CD14-positive monocyte (primary cell): Measurements from ENCODE around the gene SLC39A1. TPM values are rescaled to one million over a fixed set of nuclear protein-coding genes. Genes with fewer than 3 reads are reported as not detected.

ENCODE experiments used
- DNase-seq, 3 donors: peaks; one replicate each; pipeline ENCODE4 v3.0.0-alpha.2; 2011 to 2022
- H2AFZ ChIP-seq: 2 replicates; pipeline ENCODE4 v1.6.0; 2012; ENCODE audit warnings: mild to moderate bottlenecking, low read depth, low read length, inconsistent platforms; ENCODE audit not compliant: insufficient read depth, poor library complexity, severe bottlenecking
- H3K27ac ChIP-seq, 2 donors: 1 replicate in 1 of 2; 2 replicates in 1 of 2; pipeline ENCODE4 v1.5.1; 2012 to 2013; ENCODE audit warnings: low read length in 2 of 2, control low read depth in 1 of 2, inconsistent platforms in 1 of 2, low read depth in 1 of 2, mild to moderate bottlenecking in 1 of 2
- H3K27me3 ChIP-seq, 2 donors: one replicate each; pipeline versions ENCODE4 v1.6.0 to v1.6.1; 2011 to 2013; ENCODE audit warnings: low read length in 2 of 2; ENCODE audit not compliant: control insufficient read depth in 2 of 2, insufficient read depth in 2 of 2
- H3K36me3 ChIP-seq, 2 donors: replicated peaks in 1 of 2; 1 replicate in 1 of 2; 2 replicates in 1 of 2; pipeline versions ENCODE4 v1.5.1 to v1.6.1; 2012 to 2013; ENCODE audit warnings: low read length in 2 of 2, control low read depth in 1 of 2, inconsistent platforms in 1 of 2, mild to moderate bottlenecking in 1 of 2; ENCODE audit not compliant: insufficient read depth in 2 of 2, control insufficient read depth in 1 of 2
- H3K4me1 ChIP-seq, 2 donors: 1 replicate in 1 of 2; 2 replicates in 1 of 2; pipeline versions ENCODE4 v1.5.1 to v1.6.1; 2012 to 2013; ENCODE audit warnings: low read length in 2 of 2, control low read depth in 1 of 2, inconsistent platforms in 1 of 2, mild to moderate bottlenecking in 1 of 2, moderate library complexity in 1 of 2; ENCODE audit not compliant: insufficient read depth in 2 of 2, control insufficient read depth in 1 of 2
- H3K4me2 ChIP-seq: replicated peaks from 2 replicates; pipeline ENCODE3; 2012; ENCODE audit warnings: low read length, moderate library complexity, mild to moderate bottlenecking; ENCODE audit not compliant: poor library complexity, severe bottlenecking; ENCODE audit errors: extremely low read depth
- H3K4me3 ChIP-seq, 3 experiments: fragments of 200-600 bp in 1 of 3; sonication (generic) in 1 of 3; replicated peaks in 1 of 3; 1 replicate in 2 of 3; 2 replicates in 1 of 3; pipeline ENCODE4 v1.5.1; 2011 to 2013; ENCODE audit warnings: low read length in 3 of 3, mild to moderate bottlenecking in 3 of 3, control low read depth in 2 of 3, low read depth in 2 of 3, inconsistent platforms in 1 of 3, moderate library complexity in 1 of 3
- H3K79me2 ChIP-seq: 2 replicates; pipeline ENCODE4 v1.6.0; 2012; ENCODE audit warnings: mild to moderate bottlenecking, control low read depth, inconsistent platforms, low read length, moderate library complexity; ENCODE audit not compliant: insufficient read depth
- H3K9ac ChIP-seq: 2 replicates; pipeline ENCODE4 v1.6.0; 2017; ENCODE audit warnings: low read length, mild to moderate bottlenecking; ENCODE audit not compliant: insufficient read depth, poor library complexity, severe bottlenecking
- H3K9me3 ChIP-seq, 2 donors: replicated peaks in 1 of 2; 1 replicate in 1 of 2; 2 replicates in 1 of 2; pipeline versions ENCODE4 v1.5.1 to v1.6.1; 2012 to 2013; ENCODE audit warnings: low read length in 2 of 2, control low read depth in 1 of 2; ENCODE audit not compliant: control insufficient read depth in 1 of 2, insufficient read depth in 1 of 2
- H4K20me1 ChIP-seq: 2 replicates; pipeline ENCODE4 v1.6.0; 2012; ENCODE audit warnings: mild to moderate bottlenecking, low read length, control low read depth, moderate library complexity; ENCODE audit not compliant: insufficient read depth
- H3K27ac Mint-ChIP-seq, 7 donors: one replicate each; pipeline ENCODE4 v1.8.0; 2020; ENCODE audit warnings: mild to moderate bottlenecking in 7 of 7, mixed read lengths in 7 of 7, moderate library complexity in 6 of 7, inconsistent platforms in 2 of 7
- H3K27me3 Mint-ChIP-seq, 3 donors: one replicate each; pipeline ENCODE4 v1.8.0; 2021 to 2022; ENCODE audit warnings: low read depth in 3 of 3, mild to moderate bottlenecking in 3 of 3, mixed read lengths in 3 of 3, moderate library complexity in 3 of 3, inconsistent platforms in 1 of 3
- H3K36me3 Mint-ChIP-seq, 2 donors: one replicate each; pipeline ENCODE4 v1.8.0; 2020; ENCODE audit warnings: mixed read lengths in 2 of 2, inconsistent platforms in 1 of 2, mild to moderate bottlenecking in 1 of 2
- H3K4me1 Mint-ChIP-seq: one replicate; pipeline ENCODE4 v1.8.0; 2020; ENCODE audit warnings: mild to moderate bottlenecking, mixed read lengths
- H3K4me3 Mint-ChIP-seq, 2 donors: one replicate each; pipeline ENCODE4 v1.8.0; 2020; ENCODE audit warnings: mild to moderate bottlenecking in 2 of 2, mixed read lengths in 2 of 2, moderate library complexity in 1 of 2
- H3K9me3 Mint-ChIP-seq, 7 donors: one replicate each; pipeline ENCODE4 v1.8.0; 2020 to 2022; ENCODE audit warnings: mixed read lengths in 7 of 7, mild to moderate bottlenecking in 6 of 7, moderate library complexity in 6 of 7, inconsistent platforms in 2 of 7
- WGBS: methylation state at CpG from one replicate; pipeline ENCODE4 v1.1.5; 2013; ENCODE audit warnings: missing lambda C conversion rate; ENCODE audit not compliant: insufficient coverage; 5-methylcytosine and 5-hydroxymethylcytosine counted together
- intact Hi-C, 2 donors: fragments of 100-400 bp; cut with micrococcal nuclease; formaldehyde crosslinking; loops; one replicate each; pipeline versions ENCODE4 v1.15.0 to v1.15.1; 2023
- polyA plus RNA-seq, 3 donors: library from polyadenylated mRNA; depleted of rRNA in 1 of 3; unstranded in 2 of 3; stranded (reverse) in 1 of 3; fragments of 300-500 nt in 2 of 3; fragments of >200 nt in 1 of 3; fragmentation: Illumina TruSeq in 2 of 3; gene quantifications; 1 replicate in 2 of 3; 2 replicates in 1 of 3; pipeline ENCODE4 v1.2.3, GENCODE V29; 2012 to 2021
- TF ChIP-seq, protein P1 (sequence below): fragments of 200-600 bp; IDR thresholded peaks from one replicate; pipeline ENCODE4 v1.8.0; 2022; ENCODE audit warnings: antibody characterized with exemption, mild to moderate bottlenecking

The SLC39A1 gene
- polyA plus RNA-seq, 3 donors: 37.6 to 83.1 (median 82.1) TPM

DNA sequence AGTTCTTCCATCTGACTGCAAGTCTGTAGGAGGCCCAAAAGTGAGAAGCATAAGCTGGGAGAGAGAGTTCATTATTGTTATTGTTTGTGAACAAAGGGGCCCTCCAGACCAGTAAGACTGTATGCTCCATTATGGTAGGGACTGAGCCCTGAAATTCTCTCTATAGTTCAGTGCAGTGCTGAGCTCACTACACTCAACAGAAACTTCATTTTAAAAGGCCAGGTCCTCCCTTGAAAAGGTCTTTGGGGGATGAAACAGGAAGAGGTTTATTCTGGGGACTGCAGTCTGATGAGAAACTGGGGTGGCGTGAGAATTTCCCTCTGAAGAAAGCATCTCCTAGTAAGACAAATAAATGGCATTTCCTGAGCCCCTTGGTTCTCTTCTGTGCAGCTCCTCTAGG lies 35.1 kb downstream of the SLC39A1 start:
- Histone ChIP-seq H3K9me3 (no peaks in the 10 kb centered on the region), H2AFZ (no peak overlapping the region), H3K4me2 (no peak overlapping the region), H3K27me3 (no peaks in the 10 kb centered on the region), H4K20me1 (peaks cover 43% of the 10 kb centered on the region), H3K9ac (no peak overlapping the region), H3K4me1 (peaks cover 10 to 13% of the 10 kb centered on the region in 2 donors), H3K4me3 (no peak overlapping the region), H3K36me3 (peaks cover 38 to 42% of the 10 kb centered on the region in 2 donors), H3K27ac (peak overlapping the region in 1 of 2 donors; percentile 14), H3K79me2 (no peaks in the 10 kb centered on the region)
- intact Hi-C loops: no loop called here
- H3K27ac Mint-ChIP-seq: peak overlapping the region in 4 of 7 donors; percentile 30 to 80 (median 60)
- H3K9me3 Mint-ChIP-seq: no peaks in the 10 kb centered on the region
- H3K4me3 Mint-ChIP-seq: no peak overlapping the region
- DNase-seq: no peak
- peaks cover 36 to 45% of the 10 kb centered on the region in 2 donors for H3K36me3 Mint-ChIP-seq
- TF ChIP-seq, protein P1, sequence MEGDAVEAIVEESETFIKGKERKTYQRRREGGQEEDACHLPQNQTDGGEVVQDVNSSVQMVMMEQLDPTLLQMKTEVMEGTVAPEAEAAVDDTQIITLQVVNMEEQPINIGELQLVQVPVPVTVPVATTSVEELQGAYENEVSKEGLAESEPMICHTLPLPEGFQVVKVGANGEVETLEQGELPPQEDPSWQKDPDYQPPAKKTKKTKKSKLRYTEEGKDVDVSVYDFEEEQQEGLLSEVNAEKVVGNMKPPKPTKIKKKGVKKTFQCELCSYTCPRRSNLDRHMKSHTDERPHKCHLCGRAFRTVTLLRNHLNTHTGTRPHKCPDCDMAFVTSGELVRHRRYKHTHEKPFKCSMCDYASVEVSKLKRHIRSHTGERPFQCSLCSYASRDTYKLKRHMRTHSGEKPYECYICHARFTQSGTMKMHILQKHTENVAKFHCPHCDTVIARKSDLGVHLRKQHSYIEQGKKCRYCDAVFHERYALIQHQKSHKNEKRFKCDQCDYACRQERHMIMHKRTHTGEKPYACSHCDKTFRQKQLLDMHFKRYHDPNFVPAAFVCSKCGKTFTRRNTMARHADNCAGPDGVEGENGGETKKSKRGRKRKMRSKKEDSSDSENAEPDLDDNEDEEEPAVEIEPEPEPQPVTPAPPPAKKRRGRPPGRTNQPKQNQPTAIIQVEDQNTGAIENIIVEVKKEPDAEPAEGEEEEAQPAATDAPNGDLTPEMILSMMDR: no peak
- no CpG with 5 or more reads among the region's 1 CpG for WGBS
- H3K4me1 Mint-ChIP-seq: peaks cover 20% of the 10 kb centered on the region
- peaks cover 0 to 9% (median 0%) of the 10 kb centered on the region in 3 donors for H3K27me3 Mint-ChIP-seq

DNA sequence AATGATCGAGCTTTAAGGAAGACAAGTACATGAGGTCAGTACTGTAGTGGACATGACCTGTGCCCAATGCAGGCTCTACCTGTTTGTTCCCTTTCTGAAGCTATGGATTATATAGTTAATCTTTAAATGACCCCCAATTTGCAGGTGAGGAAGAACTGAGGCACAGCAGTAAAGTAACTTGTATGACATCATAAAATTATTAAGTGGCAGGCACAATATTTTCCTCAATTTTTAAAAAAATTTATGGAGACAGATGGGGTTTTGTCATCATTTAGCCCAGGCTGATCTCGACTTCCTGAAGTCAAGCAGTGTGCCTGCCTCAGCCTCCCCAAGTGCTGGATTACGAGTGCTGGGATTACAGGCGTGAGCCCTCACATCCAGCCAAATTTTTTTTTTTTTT lies 36.9 kb downstream of the SLC39A1 start:
- intact Hi-C loops: no loop called here
- WGBS: 96% methylated on average over 3 of the region's 4 CpGs
- H3K36me3 Mint-ChIP-seq: peaks cover 23 to 26% of the 10 kb centered on the region in 2 donors
- peaks cover 24% of the 10 kb centered on the region for H3K4me1 Mint-ChIP-seq
- no peak overlapping the region for H3K27ac Mint-ChIP-seq
- peaks cover 0 to 4% (median 0%) of the 10 kb centered on the region in 3 donors for H3K27me3 Mint-ChIP-seq
- Histone ChIP-seq H3K4me2 (no peak overlapping the region), H2AFZ (no peak overlapping the region), H3K4me3 (no peak overlapping the region), H4K20me1 (peaks cover 32% of the 10 kb centered on the region), H3K4me1 (peaks cover 17 to 20% of the 10 kb centered on the region in 2 donors), H3K9me3 (no peaks in the 10 kb centered on the region), H3K36me3 (peaks cover 22 to 26% of the 10 kb centered on the region in 2 donors), H3K9ac (no peak overlapping the region), H3K27ac (no peak overlapping the region), H3K27me3 (no peaks in the 10 kb centered on the region), H3K79me2 (peaks cover 12% of the 10 kb centered on the region)
- TF ChIP-seq, protein P1: no peak
- no peak overlapping the region for H3K4me3 Mint-ChIP-seq
- no peak for DNase-seq
- H3K9me3 Mint-ChIP-seq: no peaks in the 10 kb centered on the region
